Fibroblast of lung (primary cell): Measurements from ENCODE around the gene ANP32D.

Source experiments
- EZH2 ChIP-seq: IDR thresholded peaks from 2 replicates; pipeline ENCODE4 v1.5.1; 2012; ENCODE audit warnings: low read length, control low read depth, mild to moderate bottlenecking; ENCODE audit errors: missing control alignments
- TF ChIP-seq, protein P1 (sequence below), 2 donors: IDR thresholded peaks in 1 of 2; conservative IDR thresholded peaks in 1 of 2; 1 replicate in 1 of 2; 2 replicates in 1 of 2; pipeline ENCODE4 v1.5.1; 2011 to 2012; ENCODE audit warnings: low read length in 2 of 2, control low read depth in 1 of 2, inconsistent platforms in 1 of 2, low read depth in 1 of 2, mild to moderate bottlenecking in 1 of 2

DNA sequence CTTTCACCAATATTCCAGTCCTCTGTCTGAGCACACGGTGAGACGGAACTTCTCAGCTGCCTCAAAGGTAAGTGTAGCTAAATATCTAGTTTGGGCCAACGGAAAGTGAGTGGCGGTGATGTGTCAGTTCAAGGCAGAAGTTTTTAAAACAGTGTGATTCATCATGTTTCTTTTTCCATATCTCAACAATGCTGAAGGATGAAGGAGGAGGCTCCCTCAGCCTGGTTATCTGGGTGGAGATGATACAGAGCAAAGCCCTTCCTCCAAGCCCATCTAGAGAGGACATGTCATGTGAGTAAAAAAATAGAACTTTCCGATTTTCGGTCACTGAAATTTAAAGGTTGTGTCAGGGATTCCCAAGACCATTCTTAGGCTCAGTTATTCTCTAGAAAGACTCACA lies 13.1 kb upstream of the ANP32D start:
- TF ChIP-seq, protein P1, sequence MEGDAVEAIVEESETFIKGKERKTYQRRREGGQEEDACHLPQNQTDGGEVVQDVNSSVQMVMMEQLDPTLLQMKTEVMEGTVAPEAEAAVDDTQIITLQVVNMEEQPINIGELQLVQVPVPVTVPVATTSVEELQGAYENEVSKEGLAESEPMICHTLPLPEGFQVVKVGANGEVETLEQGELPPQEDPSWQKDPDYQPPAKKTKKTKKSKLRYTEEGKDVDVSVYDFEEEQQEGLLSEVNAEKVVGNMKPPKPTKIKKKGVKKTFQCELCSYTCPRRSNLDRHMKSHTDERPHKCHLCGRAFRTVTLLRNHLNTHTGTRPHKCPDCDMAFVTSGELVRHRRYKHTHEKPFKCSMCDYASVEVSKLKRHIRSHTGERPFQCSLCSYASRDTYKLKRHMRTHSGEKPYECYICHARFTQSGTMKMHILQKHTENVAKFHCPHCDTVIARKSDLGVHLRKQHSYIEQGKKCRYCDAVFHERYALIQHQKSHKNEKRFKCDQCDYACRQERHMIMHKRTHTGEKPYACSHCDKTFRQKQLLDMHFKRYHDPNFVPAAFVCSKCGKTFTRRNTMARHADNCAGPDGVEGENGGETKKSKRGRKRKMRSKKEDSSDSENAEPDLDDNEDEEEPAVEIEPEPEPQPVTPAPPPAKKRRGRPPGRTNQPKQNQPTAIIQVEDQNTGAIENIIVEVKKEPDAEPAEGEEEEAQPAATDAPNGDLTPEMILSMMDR (conservative IDR thresholded peaks at IDR 0.05 in 1 of 2, IDR thresholded peaks at IDR 0.05 in 1 of 2; ENCODE audit: low read depth in 1 of 2, low read length in 2 of 2) = no peak
- TF ChIP-seq EZH2 = no peak
